ENCODE results near the gene GMPR. TPM values are rescaled to one million over a fixed set of nuclear protein-coding genes. Genes with fewer than 3 reads are reported as not detected.

GMPR gene
- total and polyA plus RNA-seq, 10 of the 15 experiments (the other 5 are each of a cell fraction or from before 2014, with no cell fraction given): 0.15 to 1.8 (median 0.49) TPM; not detected in 1

DNA sequence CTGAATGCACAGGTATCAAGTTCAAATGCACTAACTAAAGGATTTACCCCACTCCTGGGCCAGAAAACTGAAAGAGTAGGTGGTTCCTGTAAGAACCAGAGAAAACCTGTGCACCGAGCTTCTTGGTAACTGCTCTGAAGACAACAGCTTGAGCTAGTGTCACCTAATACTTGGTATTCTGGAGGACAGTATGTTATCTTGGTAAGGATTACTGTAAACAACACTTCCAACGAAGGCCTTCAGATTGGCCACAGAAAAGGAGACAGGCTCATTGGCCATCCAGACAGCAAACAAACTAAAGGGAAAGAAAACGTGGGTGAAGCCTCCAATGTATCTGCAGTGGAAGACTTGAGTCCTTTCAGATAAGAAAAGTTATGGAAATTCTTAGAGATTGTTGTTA, 61.5 kb downstream of the GMPR start:
- H3K4me2 ChIP-seq (ENCODE audit: control insufficient read depth, insufficient read depth): no peak overlapping the region
- ATAC-seq: no peak
- WGBS (ENCODE audit: insufficient coverage, insufficient replicate concordance, low lambda C conversion rate, missing lambda C conversion rate): 78% methylated on average over 3 of the region's 3 CpGs
- POLR2A ChIA-PET: interaction anchor here (0.5 to 0.6 kb wide), 2 partner anchors 24 kb away, joined by 3 to 4 read pairs; no protein-coding TSS in a partner anchor
- no TSS peak for BruUV-seq (replicated peaks)
- H3K4me1 ChIP-seq (ENCODE audit: control insufficient read depth, insufficient read depth, low read length): peaks cover 19% of the 10 kb centered on the region
- H3K9me3 ChIP-seq (replicated peaks; ENCODE audit: control insufficient read depth, insufficient read depth, low read length): no peaks in the 10 kb centered on the region
- no peak overlapping the region for H2AFZ ChIP-seq (ENCODE audit: control insufficient read depth, low read depth, low read length)
- H3K27ac ChIP-seq (ENCODE audit: control insufficient read depth, insufficient read depth): no peak overlapping the region
- in situ Hi-C loops (cut with MboI) (no loop called here), intact Hi-C loops (cut with micrococcal nuclease; ENCODE audit: unreplicated experiment) (loop anchor here (10.0 kb wide), 1 partner anchor 465 kb away; the partner anchor contains the start of gene ATXN1)
- no peaks in the 10 kb centered on the region for H4K20me1 ChIP-seq (ENCODE audit: control insufficient read depth, insufficient read depth)
- H3K9ac ChIP-seq (ENCODE audit: control insufficient read depth, insufficient read depth, low read length): no peak overlapping the region
- SMC1A ChIA-PET (ENCODE audit: uncharacterized antibody, unreplicated experiment): interaction anchor here (1.1 to 1.2 kb wide), 2 partner anchors 8 to 9 kb away, joined by 4 read pairs; no protein-coding TSS in a partner anchor
- H3K36me3 ChIP-seq (ENCODE audit: control insufficient read depth in 2 of 2, insufficient read depth in 2 of 2, low read length in 1 of 2): peaks cover 0 to 6% of the 10 kb centered on the region in 2 experiments; a peak in 2 of 4 replicates
- RAD21 ChIA-PET (ENCODE audit: unreplicated experiment): interaction anchor here (1.0 to 1.6 kb wide), 2 partner anchors 8 to 463 kb away, joined by 3 read pairs; no protein-coding TSS in a partner anchor
- H3K27me3 ChIP-seq (replicated peaks in 1 of 2; ENCODE audit: control insufficient read depth in 2 of 2, insufficient read depth in 2 of 2, low read length in 1 of 2): no peaks in the 10 kb centered on the region
- H3K79me2 ChIP-seq (ENCODE audit: control insufficient read depth, insufficient read depth, low read length): no peaks in the 10 kb centered on the region
- FAIRE-seq: no peak
- CTCF ChIA-PET: interaction anchor here (0.7 to 5.4 kb wide), 6 partner anchors 13 to 32 kb away, joined by 3 to 71 read pairs (median 4); no protein-coding TSS in a partner anchor
- DNase-seq (ENCODE audit: low read depth, low spot score): no peak
- no peak overlapping the region for H3K4me3 ChIP-seq
- TF ChIP-seq NR2C2 (IDR thresholded peaks at IDR 0.05; ENCODE audit: borderline replicate concordance, control insufficient read depth, insufficient read length, low read depth): no peak
- TF ChIP-seq ZNF592 (IDR thresholded peaks at IDR 0.05): no peak
- TF ChIP-seq NFXL1 (IDR thresholded peaks at IDR 0.05; ENCODE audit: borderline replicate concordance): no peak
- no peak for TF ChIP-seq PML (IDR thresholded peaks at IDR 0.05; ENCODE audit: low read length)
- no peak for TF ChIP-seq HDAC6 (IDR thresholded peaks at IDR 0.05; ENCODE audit: unreplicated experiment)
- no peak for TF ChIP-seq ETV6 (conservative IDR thresholded peaks at IDR 0.05 in 1 of 2, IDR thresholded peaks at IDR 0.05 in 1 of 2; ENCODE audit: borderline replicate concordance in 1 of 2, low read depth in 1 of 2)
- no peak for TF ChIP-seq ZNF687 (IDR thresholded peaks at IDR 0.05)
- no peak for TF ChIP-seq SMAD1 (IDR thresholded peaks at IDR 0.05; ENCODE audit: low read depth, partially characterized antibody)
- TF ChIP-seq CBX3 (IDR thresholded peaks at IDR 0.05; ENCODE audit: borderline replicate concordance, low read depth): no peak
- no peak for TF ChIP-seq HDAC2 (IDR thresholded peaks at IDR 0.05)
- no peak for TF ChIP-seq SIX5 (IDR thresholded peaks at IDR 0.05; ENCODE audit: low read depth, low read length, severe bottlenecking)
- no peak for TF ChIP-seq ZBED1 (IDR thresholded peaks at IDR 0.05; ENCODE audit: borderline replicate concordance)
- no peak for TF ChIP-seq DPF2 (IDR thresholded peaks at IDR 0.05)
